PC-9 (cell line): Measurements from ENCODE around the gene TENM4. TPM values are rescaled to one million over a fixed set of nuclear protein-coding genes. Genes with fewer than 3 reads are reported as not detected.

Experiments
- BruUV-seq: library from RNA; stranded (reverse); fragments of 400-500 nt; replicated peaks from 2 replicates; lab custom pipeline; 2021; lab: Mats Ljungman, UMichigan
- CTCF ChIA-PET: fragments of 300-600 bp; sonication (Branson Sonifier 250); formaldehyde crosslinking; loops from one replicate; lab custom pipeline; 2022; ENCODE audit warnings: antibody characterized with exemption; lab: Charles Lee
- POLR2A ChIA-PET: fragments of 300-600 bp; sonication (Branson Sonifier 250); formaldehyde crosslinking; loops from one replicate; lab custom pipeline; 2022; ENCODE audit warnings: antibody characterized with exemption; ENCODE audit not compliant: unreplicated experiment; lab: Charles Lee
- DNase-seq, 2 experiments: peaks; one replicate each; pipeline versions ENCODE4 v3.0.0 to v3.0.0-alpha.2; 2015 to 2022; ENCODE audit warnings: mixed read lengths in 1 of 2
- H2AFZ ChIP-seq: fragments of 200-600 bp; sonication (generic); 2 replicates; pipeline ENCODE4 v1.8.1; 2017; ENCODE audit warnings: antibody characterized with exemption
- H3F3A ChIP-seq: fragments of 200-600 bp; sonication (generic); 2 replicates; pipeline ENCODE4 v1.8.1; 2017; ENCODE audit warnings: antibody characterized with exemption, mild to moderate bottlenecking, low read depth; ENCODE audit not compliant: insufficient read depth
- H3K27ac ChIP-seq: fragments of 200-600 bp; sonication (generic); 2 replicates; pipeline ENCODE4 v1.6.1; 2016; ENCODE audit warnings: mixed run types
- H3K27me3 ChIP-seq: fragments of 200-600 bp; sonication (generic); 2 replicates; pipeline ENCODE4 v1.6.1; 2016; ENCODE audit warnings: low read depth, mixed run types; ENCODE audit not compliant: insufficient read depth
- H3K36me3 ChIP-seq: fragments of 200-600 bp; sonication (generic); 2 replicates; pipeline ENCODE4 v1.6.1; 2016; ENCODE audit warnings: low read depth, mixed run types
- H3K4me1 ChIP-seq: fragments of 200-600 bp; sonication (generic); replicated peaks from 2 replicates; pipeline ENCODE4 v1.6.1; 2016; ENCODE audit warnings: mixed run types; ENCODE audit not compliant: insufficient read depth
- H3K4me2 ChIP-seq: fragments of 200-600 bp; sonication (generic); 2 replicates; pipeline ENCODE4 v1.6.1; 2017; ENCODE audit warnings: mixed run types
- H3K4me3 ChIP-seq: fragments of 200-600 bp; sonication (generic); 2 replicates; pipeline ENCODE4 v1.6.1; 2016; ENCODE audit warnings: mixed run types
- H3K79me2 ChIP-seq: fragments of 200-600 bp; sonication (generic); 2 replicates; pipeline ENCODE4 v1.6.1; 2017; ENCODE audit warnings: low read depth, mixed run types
- H3K9me2 ChIP-seq: fragments of 200-600 bp; sonication (generic); 2 replicates; pipeline ENCODE4 v1.8.1; 2017; ENCODE audit warnings: mild to moderate bottlenecking; ENCODE audit not compliant: insufficient read depth
- H3K9me3 ChIP-seq: fragments of 200-600 bp; sonication (generic); 2 replicates; pipeline ENCODE4 v1.8.1; 2016; ENCODE audit warnings: low read depth; ENCODE audit not compliant: insufficient read depth
- H4K20me1 ChIP-seq: fragments of 200-600 bp; sonication (generic); 2 replicates; pipeline ENCODE4 v1.8.1; 2017; ENCODE audit not compliant: insufficient read depth
- CTCF ChIP-seq: fragments of 200-600 bp; sonication (generic); conservative IDR thresholded peaks from 2 replicates; pipeline ENCODE4 v1.6.1; 2017; ENCODE audit warnings: mixed run types, antibody characterized with exemption, mild to moderate bottlenecking, moderate library complexity
- EZH2 ChIP-seq: fragments of 200-600 bp; sonication (generic); IDR thresholded peaks from 2 replicates; pipeline ENCODE4 v1.8.0; 2017; ENCODE audit warnings: antibody characterized with exemption, low read depth
- intact Hi-C: fragments of 100-400 bp; cut with micrococcal nuclease; formaldehyde crosslinking; loops from one replicate; pipeline ENCODE4 v1.10.0; 2022; ENCODE audit not compliant: unreplicated experiment
- total RNA-seq: library from RNA; stranded (reverse); gene quantifications from 2 replicates; pipeline ENCODE4 v1.2.3, GENCODE V29; 2021

TENM4 gene
- total RNA-seq, 1 experiment from 2014 or later = not detected

DNA sequence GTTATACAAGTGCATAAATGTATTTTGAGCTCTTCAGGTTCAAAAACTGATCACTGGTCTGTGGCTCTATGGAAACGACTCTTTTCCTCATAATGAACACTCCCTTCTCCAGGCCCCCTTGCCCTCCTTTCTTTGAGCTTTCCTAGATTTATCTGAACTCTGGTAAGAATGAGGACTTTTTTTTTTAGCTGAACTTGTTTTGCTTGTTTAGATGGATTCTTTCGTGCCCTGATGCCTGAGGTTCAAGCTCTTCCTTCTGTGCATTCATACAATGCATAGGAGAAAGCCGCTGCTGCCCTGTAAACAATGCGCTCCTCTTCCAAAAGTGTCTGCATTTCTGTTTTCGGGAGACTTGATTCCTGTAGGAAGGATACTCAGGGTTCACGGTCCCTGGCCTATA, 205.1 kb downstream of the TENM4 start:
- H3F3A ChIP-seq = no peaks in the 10 kb centered on the region
- H3K27ac ChIP-seq = no peak overlapping the region
- DNase-seq = no peak
- H3K79me2 ChIP-seq = no peaks in the 10 kb centered on the region
- H3K27me3 ChIP-seq = peaks cover 68% of the 10 kb centered on the region
- TF ChIP-seq CTCF = no peak
- TF ChIP-seq EZH2 = no peak
- intact Hi-C loops = no loop called here
- no peaks in the 10 kb centered on the region for H3K9me3 ChIP-seq
- H3K4me3 ChIP-seq = no peak overlapping the region
- H4K20me1 ChIP-seq = no peaks in the 10 kb centered on the region
- BruUV-seq = no TSS peak
- H3K9me2 ChIP-seq = no peaks in the 10 kb centered on the region
- H2AFZ ChIP-seq = no peak overlapping the region
- H3K36me3 ChIP-seq = no peaks in the 10 kb centered on the region
- ChIA-PET POLR2A (no interaction called here), CTCF (no interaction called here)
- H3K4me2 ChIP-seq = no peak overlapping the region
- H3K4me1 ChIP-seq = no peaks in the 10 kb centered on the region

- ChIA-PET CTCF (no interaction called here), POLR2A (no interaction called here)
- no peak overlapping the region for H2AFZ ChIP-seq
- no peaks in the 10 kb centered on the region for H4K20me1 ChIP-seq
- no peaks in the 10 kb centered on the region for H3K9me3 ChIP-seq
- H3K4me1 ChIP-seq = no peaks in the 10 kb centered on the region
- no peaks in the 10 kb centered on the region for H3F3A ChIP-seq
- no peaks in the 10 kb centered on the region for H3K9me2 ChIP-seq
- no peak for DNase-seq
- H3K36me3 ChIP-seq = no peaks in the 10 kb centered on the region
- TF ChIP-seq EZH2 = no peak
- no peak for TF ChIP-seq CTCF
- no peak overlapping the region for H3K27ac ChIP-seq
- intact Hi-C loops = no loop called here
- no peak overlapping the region for H3K4me3 ChIP-seq
- no peaks in the 10 kb centered on the region for H3K79me2 ChIP-seq
- peaks cover 75% of the 10 kb centered on the region for H3K27me3 ChIP-seq
- H3K4me2 ChIP-seq = no peak overlapping the region
- BruUV-seq = no TSS peak
These were observed 208.5 kb downstream of the TENM4 start for GRCh38 chr11:79232346-79232745.

- H3K36me3 ChIP-seq = no peaks in the 10 kb centered on the region
- peaks cover 68% of the 10 kb centered on the region for H3K27me3 ChIP-seq
- no peaks in the 10 kb centered on the region for H3K4me1 ChIP-seq
- no peak overlapping the region for H2AFZ ChIP-seq
- no peaks in the 10 kb centered on the region for H3F3A ChIP-seq
- DNase-seq = no peak
- no peaks in the 10 kb centered on the region for H4K20me1 ChIP-seq
- intact Hi-C loops = no loop called here
- H3K79me2 ChIP-seq = no peaks in the 10 kb centered on the region
- H3K4me3 ChIP-seq = no peak overlapping the region
- no peaks in the 10 kb centered on the region for H3K9me2 ChIP-seq
- no peak overlapping the region for H3K27ac ChIP-seq
- TF ChIP-seq EZH2 (no peak), CTCF (no peak)
- BruUV-seq = no TSS peak
- CTCF ChIA-PET = no interaction called here
- no peak overlapping the region for H3K4me2 ChIP-seq
- H3K9me3 ChIP-seq = no peaks in the 10 kb centered on the region
- POLR2A ChIA-PET = no interaction called here
These were observed 211.8 kb downstream of the TENM4 start for GRCh38 chr11:79229047-79229446.
